IMR-90 (cell line): ENCODE results near the gene PITX1. TPM values are rescaled to one million over a fixed set of nuclear protein-coding genes. Genes with fewer than 3 reads are reported as not detected.

Source experiments
- ATAC-seq: fragments of 200-7000 bp; cut with Tn5 transposase; 2 replicates; pipeline ENCODE4 v1.9.1; 2020; ENCODE audit warnings: low read depth, mild to moderate bottlenecking, moderate library complexity
- BruUV-seq: library from RNA; stranded (reverse); fragments of 400-500 nt; replicated peaks from 2 replicates; lab custom pipeline; 2021; lab: Mats Ljungman, UMichigan
- CTCF ChIA-PET: fragments of 300-600 bp; formaldehyde crosslinking; extraction: SDS; loops from one replicate; lab custom pipeline; 2021; ENCODE audit warnings: antibody characterized with exemption; lab: Yijun Ruan, JAX
- POLR2A ChIA-PET: fragments of 300-600 bp; sonication (Branson Sonifier 250); formaldehyde crosslinking; loops from one replicate; lab custom pipeline; 2022; ENCODE audit warnings: antibody characterized with exemption; ENCODE audit not compliant: unreplicated experiment; lab: Charles Lee
- DNase-seq: peaks from one replicate; pipeline ENCODE4 v3.0.0; 2013
- H2AFZ ChIP-seq: replicated peaks from 2 replicates; pipeline ENCODE3; 2013; ENCODE audit warnings: low read length, mild to moderate bottlenecking; ENCODE audit not compliant: poor library complexity
- H2AK5ac ChIP-seq: 2 replicates; pipeline ENCODE4 v1.6.1; 2013; ENCODE audit warnings: low read depth, low read length, inconsistent platforms
- H2AK9ac ChIP-seq: replicated peaks from 2 replicates; pipeline ENCODE3; 2013; ENCODE audit warnings: mild to moderate bottlenecking, low read depth, low read length, moderate library complexity; ENCODE audit not compliant: poor library complexity
- H2BK120ac ChIP-seq: 2 replicates; pipeline ENCODE4 v1.6.1; 2013; ENCODE audit warnings: low read depth, low read length, inconsistent platforms
- H2BK15ac ChIP-seq: 3 replicates; pipeline ENCODE4 v1.6.1; 2013; ENCODE audit warnings: low read depth, low read length, inconsistent platforms
- H2BK20ac ChIP-seq: 2 replicates; pipeline ENCODE4 v1.6.1; 2013; ENCODE audit warnings: low read depth, mild to moderate bottlenecking, inconsistent platforms, low read length, moderate library complexity
- H2BK5ac ChIP-seq: 2 replicates; pipeline ENCODE4 v1.6.1; 2013; ENCODE audit warnings: mild to moderate bottlenecking, low read depth, low read length, inconsistent platforms; ENCODE audit not compliant: poor library complexity, severe bottlenecking
- H3K14ac ChIP-seq: replicated peaks from 2 replicates; pipeline ENCODE4 v1.6.1; 2013; ENCODE audit warnings: low read depth, low read length, inconsistent platforms
- H3K18ac ChIP-seq: 2 replicates; pipeline ENCODE4 v1.6.1; 2013; ENCODE audit warnings: low read depth, low read length, control low read depth
- H3K23ac ChIP-seq: 2 replicates; pipeline ENCODE4 v1.6.1; 2013; ENCODE audit warnings: low read depth, low read length, inconsistent platforms
- H3K27ac ChIP-seq: 2 replicates; pipeline ENCODE4 v1.5.1; 2013; ENCODE audit warnings: mild to moderate bottlenecking, control low read depth, low read length; ENCODE audit not compliant: insufficient read depth
- H3K27me3 ChIP-seq: 2 replicates; pipeline ENCODE4 v1.6.1; 2013; ENCODE audit warnings: low read length; ENCODE audit not compliant: control insufficient read depth, insufficient read depth
- H3K36me3 ChIP-seq: 2 replicates; pipeline ENCODE4 v1.6.1; 2013; ENCODE audit warnings: low read length, mixed read lengths; ENCODE audit not compliant: control insufficient read depth, insufficient read depth
- H3K4ac ChIP-seq: 2 replicates; pipeline ENCODE4 v1.6.1; 2013; ENCODE audit warnings: low read depth, low read length, inconsistent platforms
- H3K4me1 ChIP-seq: 2 replicates; pipeline ENCODE4 v1.6.1; 2013; ENCODE audit warnings: low read length, mixed read lengths; ENCODE audit not compliant: control insufficient read depth, insufficient read depth
- H3K4me2 ChIP-seq: 2 replicates; pipeline ENCODE4 v1.6.1; 2013; ENCODE audit warnings: low read depth, mild to moderate bottlenecking, control low read depth, low read length, moderate library complexity
- H3K4me3 ChIP-seq: 2 replicates; pipeline ENCODE4 v1.5.1; 2013; ENCODE audit warnings: low read depth, mild to moderate bottlenecking, control low read depth, low read length, moderate library complexity; ENCODE audit not compliant: insufficient read depth
- H3K56ac ChIP-seq: 2 replicates; pipeline ENCODE4 v1.6.1; 2013; ENCODE audit warnings: low read length, inconsistent platforms; ENCODE audit not compliant: insufficient read depth; ENCODE audit errors: extremely low read depth
- H3K79me1 ChIP-seq, 2 experiments: 2 replicates each; pipeline ENCODE4 v1.6.1; 2013; ENCODE audit warnings: low read length in 2 of 2, inconsistent platforms in 1 of 2, low read depth in 1 of 2
- H3K9ac ChIP-seq: 2 replicates; pipeline ENCODE4 v1.6.1; 2013; ENCODE audit warnings: low read depth, low read length, control low read depth
- H3K9me1 ChIP-seq: 2 replicates; pipeline ENCODE4 v1.6.1; 2013; ENCODE audit warnings: low read length, inconsistent platforms; ENCODE audit not compliant: insufficient read depth
- H3K9me3 ChIP-seq: 2 replicates; pipeline ENCODE4 v1.6.1; 2013; ENCODE audit warnings: low read length; ENCODE audit not compliant: control insufficient read depth, insufficient read depth
- H4K20me1 ChIP-seq: 2 replicates; pipeline ENCODE4 v1.6.1; 2013; ENCODE audit warnings: low read length, inconsistent platforms; ENCODE audit not compliant: insufficient read depth
- H4K5ac ChIP-seq: 2 replicates; pipeline ENCODE4 v1.6.1; 2013; ENCODE audit warnings: mild to moderate bottlenecking, low read depth, low read length, control low read depth
- H4K8ac ChIP-seq, 2 experiments: 2 replicates each; pipeline ENCODE4 v1.6.1; 2013; ENCODE audit warnings: low read depth in 2 of 2, low read length in 2 of 2, control low read depth in 1 of 2, inconsistent platforms in 1 of 2
- H4K91ac ChIP-seq: 2 replicates; pipeline ENCODE4 v1.6.1; 2013; ENCODE audit warnings: low read depth, low read length, inconsistent platforms; ENCODE audit not compliant: insufficient read depth
- CEBPB ChIP-seq: IDR thresholded peaks from 2 replicates; pipeline ENCODE4 v1.6.1; 2012; ENCODE audit warnings: low read depth, low read length, improper control_type of control experiment
- CHD1 ChIP-seq: IDR thresholded peaks from 2 replicates; pipeline ENCODE4 v1.6.1; 2012; ENCODE audit warnings: low read depth, low read length, improper control_type of control experiment
- CTCF ChIP-seq: conservative IDR thresholded peaks from 2 replicates; pipeline ENCODE4 v1.5.1; 2012; ENCODE audit warnings: mild to moderate bottlenecking, low read depth, low read length, improper control_type of control experiment
- FOS ChIP-seq: fragments of 150-350 bp; IDR thresholded peaks from 2 replicates; pipeline ENCODE4 v1.6.1; 2016; ENCODE audit warnings: low read depth, low read length
- MAFK ChIP-seq: IDR thresholded peaks from 2 replicates; pipeline ENCODE4 v1.6.1; 2012; ENCODE audit warnings: low read depth, low read length, improper control_type of control experiment
- MAZ ChIP-seq: IDR thresholded peaks from 2 replicates; pipeline ENCODE4 v1.6.1; 2012; ENCODE audit warnings: low read depth, mild to moderate bottlenecking, low read length, improper control_type of control experiment, moderate library complexity, borderline replicate concordance
- MXI1 ChIP-seq: IDR thresholded peaks from 2 replicates; pipeline ENCODE4 v1.6.1; 2012; ENCODE audit warnings: low read depth, mild to moderate bottlenecking, low read length, moderate library complexity, borderline replicate concordance
- NFE2L2 ChIP-seq: fragments of 150-350 bp; IDR thresholded peaks from 2 replicates; pipeline ENCODE4 v1.6.1; 2016; ENCODE audit warnings: low read depth, mild to moderate bottlenecking, low read length
- POLR2A ChIP-seq: IDR thresholded peaks from 2 replicates; pipeline ENCODE4 v1.6.1; 2012; ENCODE audit warnings: mild to moderate bottlenecking, low read depth, low read length
- RAD21 ChIP-seq: IDR thresholded peaks from 2 replicates; pipeline ENCODE4 v1.6.1; 2012; ENCODE audit warnings: low read length, improper control_type of control experiment
- RCOR1 ChIP-seq: IDR thresholded peaks from 2 replicates; pipeline ENCODE4 v1.6.1; 2012; ENCODE audit warnings: mild to moderate bottlenecking, low read length, improper control_type of control experiment; ENCODE audit not compliant: insufficient replicate concordance
- RFX5 ChIP-seq: IDR thresholded peaks from 2 replicates; pipeline ENCODE4 v1.8.0; 2012; ENCODE audit warnings: low read depth, mild to moderate bottlenecking, low read length, moderate library complexity
- SMC3 ChIP-seq: fragments of 150-350 bp; IDR thresholded peaks from 2 replicates; pipeline ENCODE4 v1.6.1; 2016; ENCODE audit warnings: low read depth, mild to moderate bottlenecking, antibody characterized with exemption, low read length, moderate library complexity
- USF2 ChIP-seq: fragments of 150-350 bp; IDR thresholded peaks from 2 replicates; pipeline ENCODE4 v1.6.1; 2017; ENCODE audit warnings: mild to moderate bottlenecking, antibody characterized with exemption, low read length, low read depth
- WGBS, 2 experiments: methylation state at CpG; one replicate each; pipeline versions ENCODE4 v1.1.5 to v1.1.7; 2013; ENCODE audit warnings: missing lambda C conversion rate in 2 of 2; ENCODE audit not compliant: insufficient read length in 1 of 2; ENCODE audit errors: extremely low coverage in 2 of 2; 5-methylcytosine and 5-hydroxymethylcytosine counted together
- dilution Hi-C: fragments of 300-500 bp; cut with HindIII; formaldehyde crosslinking; loops from one replicate; pipeline ENCODE4 v1.14.3; 2018; ENCODE audit warnings: low sequenced_read_pairs; ENCODE audit not compliant: unreplicated experiment
- in situ Hi-C: fragments of 300-500 bp; cut with MboI; formaldehyde crosslinking; loops from 3 replicates; pipeline ENCODE4 v1.14.3; 2019; ENCODE audit warnings: low sequenced_read_pairs, inconsistent platforms, mixed read lengths
- intact Hi-C: fragments of 100-400 bp; cut with micrococcal nuclease; formaldehyde crosslinking; loops from 2 replicates; pipeline ENCODE4 v1.10.0; 2022
- polyA plus RNA-seq, 3 experiments: library from polyadenylated mRNA; depleted of rRNA; stranded (reverse); fragments of >200 nt; gene quantifications; 2 replicates each; pipeline ENCODE4 v1.2.3, GENCODE V29; 2012; ENCODE audit warnings: low replicate concordance in 1 of 3
- total RNA-seq: library from RNA; depleted of rRNA; stranded (reverse); fragments of >200 nt; gene quantifications from 2 replicates; pipeline ENCODE4 v1.2.3, GENCODE V29; 2012
- TF ChIP-seq, protein P1 (sequence below): fragments of 150-350 bp; IDR thresholded peaks from 2 replicates; pipeline ENCODE4 v1.6.1; 2016; ENCODE audit warnings: low read depth, mild to moderate bottlenecking, low read length, moderate library complexity, borderline replicate concordance

Gene PITX1
- total and polyA plus RNA-seq, 2 of the 4 experiments (the other 2 are of a cell fraction) = 10.4 to 29.8 TPM

DNA sequence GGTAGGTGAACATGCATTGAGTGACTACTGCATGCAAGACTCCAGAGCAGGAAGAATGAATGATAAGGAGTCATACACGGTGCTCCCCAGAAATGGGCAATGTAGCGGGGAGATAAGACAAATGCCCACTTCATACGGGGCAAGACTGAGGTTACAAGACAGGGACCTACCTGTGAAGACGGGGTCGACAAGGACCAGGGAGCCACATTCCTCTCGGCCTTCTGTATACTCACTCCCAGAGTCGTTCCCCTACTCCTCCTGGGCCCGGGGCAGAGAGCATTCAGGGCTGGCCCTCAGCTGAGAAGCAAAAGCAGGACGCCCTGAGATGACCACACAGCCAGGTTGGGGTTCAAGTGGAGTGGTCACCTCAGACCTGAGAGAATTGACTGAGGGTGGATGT is 26.7 kb downstream of the PITX1 start:
- H2BK120ac ChIP-seq = no peak overlapping the region
- TF ChIP-seq POLR2A (no peak), CTCF (no peak), NFE2L2 (no peak), USF2 (no peak), CEBPB (no peak), RFX5 (no peak), RCOR1 (no peak), FOS (no peak), CHD1 (no peak), SMC3 (no peak), RAD21 (no peak), MXI1 (no peak), MAZ (no peak), MAFK (no peak)
- TF ChIP-seq, protein P1, sequence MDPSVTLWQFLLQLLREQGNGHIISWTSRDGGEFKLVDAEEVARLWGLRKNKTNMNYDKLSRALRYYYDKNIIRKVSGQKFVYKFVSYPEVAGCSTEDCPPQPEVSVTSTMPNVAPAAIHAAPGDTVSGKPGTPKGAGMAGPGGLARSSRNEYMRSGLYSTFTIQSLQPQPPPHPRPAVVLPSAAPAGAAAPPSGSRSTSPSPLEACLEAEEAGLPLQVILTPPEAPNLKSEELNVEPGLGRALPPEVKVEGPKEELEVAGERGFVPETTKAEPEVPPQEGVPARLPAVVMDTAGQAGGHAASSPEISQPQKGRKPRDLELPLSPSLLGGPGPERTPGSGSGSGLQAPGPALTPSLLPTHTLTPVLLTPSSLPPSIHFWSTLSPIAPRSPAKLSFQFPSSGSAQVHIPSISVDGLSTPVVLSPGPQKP = no peak
- no peak overlapping the region for H2BK5ac ChIP-seq
- H3K9ac ChIP-seq = no peak overlapping the region
- peaks cover 4% of the 10 kb centered on the region; the same call in 1 of the 2 replicates for H3K9me1 ChIP-seq
- 95% methylated on average over 3 of the region's 9 CpGs; no CpG with 5 or more reads in 1 of the 2 experiments for WGBS, 2 experiments
- ChIA-PET POLR2A (no interaction called here), CTCF (no interaction called here)
- no peak overlapping the region for H2AK9ac ChIP-seq
- H3K14ac ChIP-seq = no peak overlapping the region
- no peaks in the 10 kb centered on the region; the same call in 1 of the 2 replicates for H3K36me3 ChIP-seq
- ATAC-seq (no peak), DNase-seq (no peak)
- BruUV-seq = no TSS peak
- no peak overlapping the region for H3K4me3 ChIP-seq
- no peaks in the 10 kb centered on the region for H3K79me1 ChIP-seq
- no peak overlapping the region for H4K91ac ChIP-seq
- H3K9me3 ChIP-seq = peaks cover 2% of the 10 kb centered on the region; the same call in 1 of the 2 replicates
- H2BK20ac ChIP-seq = no peak overlapping the region
- H3K27ac ChIP-seq = no peak overlapping the region
- no peaks in the 10 kb centered on the region; the same call in none of the 2 replicates for H4K20me1 ChIP-seq
- intact Hi-C loops = no loop called here
- H3K4me2 ChIP-seq = no peak overlapping the region
- H2BK15ac ChIP-seq = no peak overlapping the region
- no peak overlapping the region for H3K23ac ChIP-seq
- dilution Hi-C loops = no loop called here
- H3K27me3 ChIP-seq = 0 out of 2 replicates have a peak, but pooled peaks cover 2% of the 10 kb centered on the region
- no peaks in the 10 kb centered on the region for H3K4me1 ChIP-seq
- in situ Hi-C loops = no loop called here
- H3K4ac ChIP-seq = no peak overlapping the region
- no peak overlapping the region for H2AK5ac ChIP-seq
- no peak overlapping the region for H4K8ac ChIP-seq
- no peak overlapping the region for H3K18ac ChIP-seq
- no peak overlapping the region for H3K56ac ChIP-seq
- H4K5ac ChIP-seq = no peak overlapping the region
- no peak overlapping the region for H2AFZ ChIP-seq
